Heart right ventricle (tissue), 16 donors: ENCODE results near the gene CD81. TPM values are rescaled to one million over a fixed set of nuclear protein-coding genes. Genes with fewer than 3 reads are reported as not detected.
A peak's percentile ranks its signal among the peaks of the same experiment; 100 is the strongest.

Source experiments
- ATAC-seq, 8 donors: fragments of 200-7000 bp; cut with Tn5 transposase; one replicate each; pipeline ENCODE4 v1.9.1; 2020; ENCODE audit warnings: mild to moderate bottlenecking in 8 of 8, moderate library complexity in 8 of 8, moderate number of reproducible peaks in 1 of 8
- DNase-seq, 2 donors: peaks; one replicate each; pipeline ENCODE4 v3.0.0-alpha.2; 2020
- H3K27ac ChIP-seq, 10 donors: fragments of 200-600 bp; sonication (generic) in 2 of 10; one replicate each; pipeline versions ENCODE4 v1.5.0 to v1.8.0; 2020 to 2022; ENCODE audit warnings: mild to moderate bottlenecking in 3 of 10
- H3K27me3 ChIP-seq, 7 donors: fragments of 200-600 bp; one replicate each; pipeline ENCODE4 v1.8.0; 2021 to 2022; ENCODE audit warnings: mild to moderate bottlenecking in 2 of 7
- H3K36me3 ChIP-seq, 9 donors: fragments of 200-600 bp; sonication (generic) in 1 of 9; one replicate each; pipeline versions ENCODE4 v1.5.0 to v1.8.0; 2020 to 2022; ENCODE audit warnings: mild to moderate bottlenecking in 2 of 9
- H3K4me1 ChIP-seq, 9 donors: fragments of 200-600 bp; sonication (generic) in 1 of 9; one replicate each; pipeline versions ENCODE4 v1.5.0 to v1.8.0; 2020 to 2022; ENCODE audit warnings: mild to moderate bottlenecking in 4 of 9
- H3K4me3 ChIP-seq, 10 donors: fragments of 200-600 bp; sonication (generic) in 2 of 10; one replicate each; pipeline versions ENCODE4 v1.5.0 to v1.8.0; 2020 to 2022; ENCODE audit warnings: mild to moderate bottlenecking in 7 of 10, moderate library complexity in 2 of 10
- H3K9me3 ChIP-seq, 11 donors: fragments of 200-600 bp in 10 of 11; sonication (generic) in 2 of 11; one replicate each; pipeline versions ENCODE4 v1.5.0 to v1.8.0; 2013 to 2022; ENCODE audit warnings: mild to moderate bottlenecking in 2 of 11, control low read depth in 1 of 11, moderate library complexity in 1 of 11
- CTCF ChIP-seq, 9 donors: fragments of 200-600 bp; sonication (generic) in 2 of 9; IDR thresholded peaks; one replicate each; pipeline versions ENCODE4 v1.5.0 to v1.8.0; 2021 to 2022; ENCODE audit warnings: antibody characterized with exemption in 9 of 9, mild to moderate bottlenecking in 5 of 9, moderate library complexity in 1 of 9
- WGBS, 2 donors: extraction: QIAGEN DNeasy Blood & Tissue Kit; methylation state at CpG; one replicate each; pipeline ENCODE4 v1.1.7; 2013; ENCODE audit warnings: inconsistent platforms in 1 of 2; 5-methylcytosine and 5-hydroxymethylcytosine counted together
- intact Hi-C, 10 donors: fragments of 100-400 bp; cut with DNase I; formaldehyde crosslinking; loops; one replicate each; pipeline versions ENCODE4 v1.11.1 to v1.14.2; 2022
- polyA plus RNA-seq, 2 donors: library from polyadenylated mRNA; stranded (reverse); fragments of 200-250 nt; gene quantifications; one replicate each; pipeline ENCODE4 v1.2.3, GENCODE V29; 2013
- total RNA-seq, 10 donors: library from RNA; stranded (reverse); fragmentation: NEBNext Ultra II Directional in 3 of 10; extraction: Animal tissue kit (Norgen Biotek cat#: 25700) in 3 of 10; gene quantifications; one replicate each; pipeline versions ENCODE4 v1.2.1 to v1.2.4, GENCODE V29; 2021 to 2023
- donor health status: Arrhythmogenic right ventricular cardiomyopathy.
- donor health status: ischemic (EF 13 %, LVEDD 7.1; RV severe dilation, severe dysfunction).
- donor health status: healthy with polysubstance abuse.
- donor health status: DM: no; HTN: yes; CAD: no.
- donor health status: DM: no; HTN: no; CAD: no.
- donor health status: ischemic (EF 25% LVEDD 6.9; RV normal size, moderate dysfunction).
- donor health status: ischemic (EF 25% LVEDD 5.7; RV mildly dilated, moderate dysfunction).
- donor health status: healthy.
- donor health status: DM: yes; HTN: yes; CAD: no.
- donor health status: Ischemic cardiomyopathy.
- donor health status: ischemic (EF 35%, LVEDD 5.7; RV mildly dilated, moderate dysfunction).
- donor health status: nonischemic (EF 11% LVEDD 7.7; RV severe dilation, severe dysfunction).
- donor health status: DM: yes; HTN: yes; CAD: no.
- donor health status: PGD.
- donor health status: ischemic (EF 29% LVEDD 5.4; RV normal size, mild dysfunction).
- donor health status: nonischemic (EF 23%, LVEDD 6.1; RV moderate dilation, normal function).

CD81 gene
- total and polyA plus RNA-seq, 12 donors, result 346 to 959 (median 513) TPM

- peak in 1 of 2 donors; percentile 5 for DNase-seq
- Histone ChIP-seq H3K4me1 (no peaks in the 10 kb centered on the region), H3K36me3 (no peaks in the 10 kb centered on the region), H3K4me3 (no peak overlapping the region), H3K27me3 (peaks cover 0 to 14% (median 3%) of the 10 kb centered on the region in 7 donors), H3K27ac (no peak overlapping the region), H3K9me3 (no peaks in the 10 kb centered on the region)
- no peak for ATAC-seq
- intact Hi-C loops, result loop anchor here in 1 of 10 donors (5.0 kb wide), 1 partner anchor 465 kb away; no protein-coding TSS in a partner anchor
- WGBS, 2 donors, result 90 to 98% methylated on average over 13 of the region's 13 CpGs
- no peak for TF ChIP-seq CTCF (IDR thresholded peaks at IDR 0.05)
Measured at GRCh38 chr11:2432628-2433071, 55.5 kb downstream of the CD81 start.

- DNase-seq (peak in 1 of 2 donors; percentile 6), ATAC-seq (no peak)
- no peak for TF ChIP-seq CTCF (IDR thresholded peaks at IDR 0.05)
- intact Hi-C loops, result loop anchor here in 1 of 10 donors (5.0 kb wide), 1 partner anchor 464 kb away; no protein-coding TSS in a partner anchor
- Histone ChIP-seq H3K36me3 (no peaks in the 10 kb centered on the region), H3K4me1 (no peaks in the 10 kb centered on the region), H3K9me3 (no peaks in the 10 kb centered on the region), H3K4me3 (no peak overlapping the region), H3K27ac (no peak overlapping the region), H3K27me3 (peaks cover 0 to 15% (median 3%) of the 10 kb centered on the region in 7 donors)
- 88 to 91% methylated on average over 22 of the region's 22 CpGs for WGBS, 2 donors
Measured at GRCh38 chr11:2433106-2433925, 56.2 kb downstream of the CD81 start.

GRCh38 chr11:2434008-2434407 is 56.9 kb downstream of the CD81 start:
- 93 to 96% methylated on average over 8 of the region's 8 CpGs for WGBS, 2 donors
- peaks cover 0 to 15% (median 3%) of the 10 kb centered on the region in 7 donors for H3K27me3 ChIP-seq
- no peaks in the 10 kb centered on the region for H3K9me3 ChIP-seq
- H3K27ac ChIP-seq, result no peak overlapping the region
- no peaks in the 10 kb centered on the region for H3K4me1 ChIP-seq
- DNase-seq (no peak), ATAC-seq (no peak)
- H3K36me3 ChIP-seq, result no peaks in the 10 kb centered on the region
- H3K4me3 ChIP-seq, result no peak overlapping the region
- no peak for TF ChIP-seq CTCF (IDR thresholded peaks at IDR 0.05)
- intact Hi-C loops, result loop anchor here in 1 of 10 donors (5.0 kb wide), 1 partner anchor 463 kb away; no protein-coding TSS in a partner anchor

- no peak overlapping the region for H3K4me3 ChIP-seq
- no peaks in the 10 kb centered on the region for H3K36me3 ChIP-seq
- no peaks in the 10 kb centered on the region for H3K4me1 ChIP-seq
- H3K27ac ChIP-seq, result no peak overlapping the region
- ATAC-seq (no peak), DNase-seq (no peak)
- peaks cover 0 to 3% (median 0%) of the 10 kb centered on the region in 11 donors for H3K9me3 ChIP-seq
- H3K27me3 ChIP-seq, result peaks cover 0 to 15% (median 3%) of the 10 kb centered on the region in 7 donors
- intact Hi-C loops, result loop anchor here in 1 of 10 donors (5.0 kb wide), 1 partner anchor 463 kb away; no protein-coding TSS in a partner anchor
- WGBS, 2 donors, result 82 to 88% methylated on average over 11 of the region's 11 CpGs
- no peak for TF ChIP-seq CTCF (IDR thresholded peaks at IDR 0.05)
Measured at GRCh38 chr11:2434506-2435255, 57.6 kb downstream of the CD81 start.
